GM10248 (cell line): ENCODE measurements around the gene DLG2.
"Not testable (repeated sequence)": the region's sequence is repeated elsewhere in the genome, so short reads cannot be mapped to it uniquely, and the experiment has no call there.

Experiments
- CTCF ChIA-PET: fragments of 300-600 bp; sonication (Branson Sonifier 250); formaldehyde crosslinking; extraction: SDS; loops from one replicate; lab custom pipeline; 2021; ENCODE audit warnings: antibody characterized with exemption; lab: Yijun Ruan, JAX
- POLR2A ChIA-PET: fragments of 350-650 bp; sonication (Branson Sonifier 250); formaldehyde crosslinking; extraction: SDS; loops from one replicate; lab custom pipeline; 2020; ENCODE audit warnings: antibody characterized with exemption; lab: Yijun Ruan, JAX
- DNase-seq: peaks from one replicate; pipeline ENCODE4 v3.0.0; 2012; ENCODE audit errors: extremely low spot score
- TF ChIP-seq, protein P1 (sequence below): IDR thresholded peaks from 2 replicates; pipeline ENCODE4 v1.5.1; 2012; ENCODE audit warnings: mild to moderate bottlenecking, low read depth; ENCODE audit errors: extremely low read depth, missing control alignments, control extremely low read depth

Gene DLG2

GRCh38 chr11:85347291-85347690 is 279.9 kb downstream of the DLG2 start:
- TF ChIP-seq, protein P1, sequence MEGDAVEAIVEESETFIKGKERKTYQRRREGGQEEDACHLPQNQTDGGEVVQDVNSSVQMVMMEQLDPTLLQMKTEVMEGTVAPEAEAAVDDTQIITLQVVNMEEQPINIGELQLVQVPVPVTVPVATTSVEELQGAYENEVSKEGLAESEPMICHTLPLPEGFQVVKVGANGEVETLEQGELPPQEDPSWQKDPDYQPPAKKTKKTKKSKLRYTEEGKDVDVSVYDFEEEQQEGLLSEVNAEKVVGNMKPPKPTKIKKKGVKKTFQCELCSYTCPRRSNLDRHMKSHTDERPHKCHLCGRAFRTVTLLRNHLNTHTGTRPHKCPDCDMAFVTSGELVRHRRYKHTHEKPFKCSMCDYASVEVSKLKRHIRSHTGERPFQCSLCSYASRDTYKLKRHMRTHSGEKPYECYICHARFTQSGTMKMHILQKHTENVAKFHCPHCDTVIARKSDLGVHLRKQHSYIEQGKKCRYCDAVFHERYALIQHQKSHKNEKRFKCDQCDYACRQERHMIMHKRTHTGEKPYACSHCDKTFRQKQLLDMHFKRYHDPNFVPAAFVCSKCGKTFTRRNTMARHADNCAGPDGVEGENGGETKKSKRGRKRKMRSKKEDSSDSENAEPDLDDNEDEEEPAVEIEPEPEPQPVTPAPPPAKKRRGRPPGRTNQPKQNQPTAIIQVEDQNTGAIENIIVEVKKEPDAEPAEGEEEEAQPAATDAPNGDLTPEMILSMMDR, result no peak
- ChIA-PET POLR2A (no interaction called here), CTCF (no interaction called here)
- no peak for DNase-seq

- TF ChIP-seq, protein P1, result no peak
Observed at GRCh38 chr11:85346484-85346883, 280.7 kb downstream of the DLG2 start.

GRCh38 chr11:85340846-85341245 is 286.3 kb downstream of the DLG2 start:
- DNase-seq, CTCF ChIA-PET, POLR2A ChIA-PET: not testable (repeated sequence)

More at GRCh38 chr11:85346484-85346883, 280.7 kb downstream of the DLG2 start:
- no peak for DNase-seq
- ChIA-PET POLR2A (no interaction called here), CTCF (no interaction called here)

DNA sequence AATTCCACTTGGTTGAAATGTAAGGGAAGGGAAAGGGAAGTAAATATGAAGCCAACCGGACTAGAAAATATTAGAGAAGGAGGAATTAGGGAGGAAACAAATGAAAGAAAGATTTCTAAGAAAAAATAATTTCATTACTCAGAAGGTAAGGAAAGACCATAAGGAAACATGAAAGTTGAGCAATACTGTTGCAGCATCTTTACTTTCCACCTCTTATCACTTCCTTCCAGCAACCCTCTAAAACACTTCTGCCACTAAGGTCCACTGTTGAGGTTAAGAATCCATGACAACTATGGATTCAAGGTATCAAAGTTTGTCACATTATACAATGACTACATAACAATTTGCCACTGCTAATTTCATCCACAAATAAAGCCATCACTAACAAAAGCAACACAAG is 308.6 kb downstream of the DLG2 start:
- DNase-seq, result no peak
- ChIA-PET CTCF (no interaction called here), POLR2A (interaction anchor here (0.5 kb wide), 1 partner anchor 1693 kb away, joined by 3 read pairs; no protein-coding TSS in a partner anchor)
- TF ChIP-seq, protein P1, result no peak

GRCh38 chr11:85316967-85317366 is 310.2 kb downstream of the DLG2 start:
- POLR2A ChIA-PET, result no interaction called here
- TF ChIP-seq, protein P1, result no peak
- CTCF ChIA-PET, result interaction anchor here (0.8 kb wide), 1 partner anchor 8 kb away, joined by 3 read pairs; no protein-coding TSS in a partner anchor
- peak; percentile 23 for DNase-seq

DNA sequence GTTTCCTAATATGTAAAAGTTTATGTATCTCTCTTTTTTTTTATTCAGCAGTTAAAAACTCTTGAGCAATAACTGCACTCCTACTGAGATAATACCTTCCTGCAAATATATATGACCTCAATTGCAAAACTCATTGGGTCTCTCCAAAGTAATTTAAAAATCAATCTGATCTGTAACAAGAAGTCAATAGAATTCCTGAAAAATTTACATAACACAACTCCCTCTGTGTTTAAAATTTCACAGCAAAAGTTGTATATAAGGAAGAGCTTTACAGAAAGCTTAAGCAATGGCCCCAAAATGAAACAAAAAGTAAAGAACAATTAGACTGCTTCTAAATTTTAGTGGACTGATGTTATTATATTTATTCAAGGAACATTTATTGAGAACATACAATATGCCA is 313.4 kb downstream of the DLG2 start:
- TF ChIP-seq, protein P1, result no peak
- ChIA-PET CTCF (interaction anchor here (1.3 kb wide), 1 partner anchor 17 kb away, joined by 4 read pairs; no protein-coding TSS in a partner anchor), POLR2A (no interaction called here)
- DNase-seq, result no peak

DNA sequence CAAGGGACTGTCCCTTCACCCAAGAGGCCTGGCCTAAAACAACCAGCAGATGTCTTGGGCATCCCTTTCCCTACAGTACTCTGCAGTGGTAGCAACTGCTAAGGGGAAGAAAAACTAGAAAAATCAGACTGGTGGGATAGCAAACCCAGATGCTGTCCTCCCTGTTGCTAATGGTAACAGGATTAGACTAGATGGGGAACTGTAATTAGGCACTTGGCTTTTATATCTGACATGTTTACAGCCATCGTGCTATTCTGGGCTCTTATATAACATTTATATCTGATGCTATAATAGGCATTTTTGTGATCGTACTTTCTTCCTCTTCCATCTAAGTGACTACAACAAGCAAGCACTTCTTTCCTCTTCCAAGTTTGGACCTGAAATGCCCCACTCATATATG is 316.7 kb downstream of the DLG2 start:
- TF ChIP-seq, protein P1, result no peak
- CTCF ChIA-PET, result no interaction called here
- POLR2A ChIA-PET, result no interaction called here
- no peak for DNase-seq
